Thoracic aorta (tissue), 2 donors: Measurements from ENCODE around the gene KIN. TPM values are rescaled to one million over a fixed set of nuclear protein-coding genes. Genes with fewer than 3 reads are reported as not detected.
"Not testable (repeated sequence)": the region's sequence is repeated elsewhere in the genome, so short reads cannot be mapped to it uniquely, and the experiment has no call there.

Experiments used
- ATAC-seq: fragments of 150-250 bp; one replicate; pipeline ENCODE4 v1.8.0; 2017; ENCODE audit warnings: low read depth; ENCODE audit not compliant: insufficient number of reproducible peaks, low FRiP score
- DNase-seq: peaks from one replicate; pipeline ENCODE4 v3.0.0-alpha.2; 2020; ENCODE audit warnings: low spot score
- H3K27ac ChIP-seq, 2 donors: fragments of 200-600 bp; sonication (generic); 1 replicate in 1 of 2; 2 replicates in 1 of 2; pipeline ENCODE4 v1.5.1; 2016; ENCODE audit warnings: mild to moderate bottlenecking in 2 of 2, moderate library complexity in 2 of 2
- H3K27me3 ChIP-seq: fragments of 200-600 bp; sonication (generic); replicated peaks from 2 replicates; pipeline ENCODE4 v1.6.0; 2016; ENCODE audit warnings: mild to moderate bottlenecking; ENCODE audit not compliant: insufficient read depth
- H3K36me3 ChIP-seq: fragments of 200-600 bp; sonication (generic); one replicate; pipeline ENCODE4 v1.5.1; 2016
- H3K4me1 ChIP-seq, 2 donors: fragments of 200-600 bp; sonication (generic); 1 replicate in 1 of 2; 2 replicates in 1 of 2; pipeline versions ENCODE4 v1.5.1 to v1.6.0; 2016; ENCODE audit warnings: low read depth in 2 of 2, mild to moderate bottlenecking in 1 of 2; ENCODE audit not compliant: control insufficient read depth in 1 of 2
- H3K4me3 ChIP-seq: fragments of 200-600 bp; sonication (generic); 2 replicates; pipeline ENCODE4 v1.5.1; 2016; ENCODE audit warnings: mild to moderate bottlenecking
- H3K9me3 ChIP-seq: fragments of 200-600 bp; sonication (generic); 2 replicates; pipeline ENCODE4 v1.5.1; 2016
- CTCF ChIP-seq: fragments of 200-600 bp; sonication (generic); IDR thresholded peaks from one replicate; pipeline ENCODE4 v1.5.1; 2019; ENCODE audit warnings: antibody characterized with exemption
- total RNA-seq, 2 donors: library from RNA; depleted of rRNA; stranded (reverse); fragments of >200 nt; gene quantifications; one replicate each; pipeline versions ENCODE4 v1.1.0 to v1.2.3, GENCODE V29; 2016

KIN gene
- total RNA-seq, 2 donors from 2014 or later, result 2.8 to 14.6 TPM

DNA sequence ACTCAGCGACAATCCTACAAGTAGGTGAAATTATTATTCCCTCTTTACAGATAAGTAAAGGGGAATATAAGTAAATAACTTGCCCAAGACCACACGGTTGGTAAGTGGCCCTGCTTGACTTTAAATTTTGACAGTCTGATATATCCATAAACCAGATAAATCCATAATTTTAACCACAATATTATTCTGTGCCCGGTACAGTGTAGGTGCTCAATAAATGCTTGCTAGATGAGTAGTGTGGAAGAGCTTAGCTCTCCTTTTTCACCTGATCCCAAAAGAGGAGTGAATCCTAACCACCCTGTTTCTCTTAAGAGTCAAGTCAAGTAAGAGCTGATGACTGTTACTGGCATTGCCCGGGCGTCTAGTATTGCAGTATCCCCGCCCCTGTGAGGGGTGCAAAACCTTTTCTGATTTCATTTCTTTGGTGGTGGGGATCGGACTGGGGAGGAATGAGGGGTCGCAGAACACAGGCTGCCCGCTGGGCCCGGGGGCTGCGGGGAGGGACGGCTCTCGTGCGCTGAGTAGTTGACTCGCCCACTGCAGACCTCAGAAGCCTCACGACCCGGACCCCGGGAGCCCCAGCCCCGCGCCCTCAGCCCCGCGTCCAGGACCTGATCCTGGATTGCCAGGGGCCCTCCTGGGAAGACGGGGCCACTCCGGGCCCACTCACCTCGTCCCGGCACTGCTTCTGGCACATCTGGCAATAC lies 490 bp downstream of the KIN start:
- no peak for DNase-seq
- no peak for ATAC-seq
- Histone ChIP-seq H3K27me3 (no peaks in the 10 kb centered on the region), H3K4me1 (peaks cover 24 to 38% of the 10 kb centered on the region in 2 donors), H3K4me3 (peak overlapping the region; percentile 86), H3K27ac (peak overlapping the region; percentile 51 to 60), H3K9me3 (no peaks in the 10 kb centered on the region), H3K36me3 (no peaks in the 10 kb centered on the region)
- no peak for TF ChIP-seq CTCF

- DNase-seq, result no peak
- peak overlapping the region; percentile 86 for H3K4me3 ChIP-seq
- H3K4me1 ChIP-seq, result peaks cover 24 to 38% of the 10 kb centered on the region in 2 donors
- no peak for ATAC-seq
- no peaks in the 10 kb centered on the region for H3K27me3 ChIP-seq
- no peak for TF ChIP-seq CTCF
- no peaks in the 10 kb centered on the region for H3K9me3 ChIP-seq
- no peak overlapping the region for H3K27ac ChIP-seq
- H3K36me3 ChIP-seq, result no peaks in the 10 kb centered on the region
Observed at GRCh38 chr10:7786430-7786829, 1.4 kb downstream of the KIN start.

- peaks cover 10 to 17% of the 10 kb centered on the region in 2 donors for H3K4me1 ChIP-seq
- peaks cover 25% of the 10 kb centered on the region for H3K36me3 ChIP-seq
- not testable (repeated sequence) for H3K9me3 ChIP-seq, DNase-seq, H3K27me3 ChIP-seq, H3K4me3 ChIP-seq, H3K27ac ChIP-seq, ATAC-seq
Observed at GRCh38 chr10:7782194-7782593, 5.6 kb downstream of the KIN start.

- Histone ChIP-seq H3K4me1 (no peaks in the 10 kb centered on the region), H3K9me3 (no peaks in the 10 kb centered on the region), H3K36me3 (peaks cover 31% of the 10 kb centered on the region), H3K4me3 (no peak overlapping the region), H3K27me3 (no peaks in the 10 kb centered on the region), H3K27ac (no peak overlapping the region)
- TF ChIP-seq CTCF, result no peak
- ATAC-seq (no peak), DNase-seq (no peak)
Observed at GRCh38 chr10:7776777-7777176, 11.0 kb downstream of the KIN start.

GRCh38 chr10:7773845-7774801 lies 13.7 kb downstream of the KIN start:
- no peak for DNase-seq
- Histone ChIP-seq H3K4me3 (no peak overlapping the region), H3K36me3 (peaks cover 33% of the 10 kb centered on the region), H3K9me3 (no peaks in the 10 kb centered on the region), H3K4me1 (no peaks in the 10 kb centered on the region), H3K27me3 (no peaks in the 10 kb centered on the region), H3K27ac (no peak overlapping the region)
- no peak for TF ChIP-seq CTCF
- no peak for ATAC-seq
